ENCODE data around the gene NCAPH2.

DNA sequence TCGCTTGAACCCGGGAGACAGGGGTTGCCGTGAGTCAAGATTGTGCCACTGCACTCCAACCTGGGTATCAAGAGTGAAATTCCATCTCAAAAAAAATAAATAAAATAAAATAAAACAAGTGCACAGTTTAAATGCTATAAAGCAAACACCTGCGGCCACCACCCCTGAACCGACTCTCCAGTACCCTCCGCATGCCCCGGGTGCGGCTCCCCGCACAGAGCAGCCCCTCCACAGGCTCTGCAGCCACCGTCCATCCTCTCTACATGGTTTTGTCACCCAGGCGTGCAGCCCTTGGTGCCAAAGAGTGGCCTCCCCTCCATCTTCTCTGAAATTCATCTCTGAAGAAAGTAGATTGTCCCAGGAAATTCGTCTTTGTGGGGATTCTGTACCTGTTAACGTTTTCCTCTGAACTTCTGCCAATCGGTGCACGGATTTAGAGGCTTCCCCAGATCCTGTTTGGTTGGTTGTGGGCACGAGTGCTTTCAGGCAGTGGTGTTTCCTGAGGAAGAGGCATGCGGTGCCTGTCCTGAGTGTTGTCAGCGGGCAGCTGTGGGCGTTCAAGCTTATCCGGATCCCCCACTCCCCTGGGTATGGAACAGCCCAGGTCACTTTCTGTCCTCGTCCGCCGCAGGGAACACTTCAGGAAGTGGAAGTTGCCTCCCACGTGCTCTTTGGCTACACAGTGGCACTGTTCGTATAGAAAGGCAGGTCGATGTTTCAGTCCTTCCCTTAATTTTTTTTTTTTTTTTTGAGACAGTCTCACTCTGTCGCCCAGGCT is 17.3 kb upstream of the NCAPH2 start:
- TF ChIP-seq ZBTB34 (CRISPR knock-in tag; IDR thresholded peaks at IDR 0.05) (no peak), EZH2 (IDR thresholded peaks at IDR 0.05; ENCODE audit: borderline replicate concordance, low read depth, low read length) (no peak), ASH1L (IDR thresholded peaks at IDR 0.05; ENCODE audit: borderline replicate concordance, low read depth, partially characterized antibody) (no peak), POLR2A (conservative IDR thresholded peaks at IDR 0.05) (no peak), CBX3 (IDR thresholded peaks at IDR 0.05; ENCODE audit: borderline replicate concordance in 1 of 2, low read length in 2 of 2) (no peak), MYNN (IDR thresholded peaks at IDR 0.05) (no peak), MYNN (CRISPR knock-in tag; IDR thresholded peaks at IDR 0.05) (no peak), YY1 (IDR thresholded peaks at IDR 0.05; ENCODE audit: borderline replicate concordance in 1 of 3, control insufficient read depth in 1 of 3, extremely low read depth in 1 of 3, insufficient read depth in 3 of 3, insufficient read length in 1 of 3, insufficient replicate concordance in 2 of 3, low read depth in 1 of 3, low read length in 2 of 3) (no peak), POLR2AphosphoS5 (IDR thresholded peaks at IDR 0.05; ENCODE audit: control insufficient read depth, insufficient read depth, low read depth, low read length) (no peak), TBP (optimal IDR thresholded peaks at IDR 0.05; ENCODE audit: low read depth, low read length) (no peak), ZNF274 (IDR thresholded peaks at IDR 0.05; ENCODE audit: borderline replicate concordance, low read depth, low read length) (no peak), FOXP1 (CRISPR knock-in tag; IDR thresholded peaks at IDR 0.05) (no peak)
- TF ChIP-seq, protein P1, sequence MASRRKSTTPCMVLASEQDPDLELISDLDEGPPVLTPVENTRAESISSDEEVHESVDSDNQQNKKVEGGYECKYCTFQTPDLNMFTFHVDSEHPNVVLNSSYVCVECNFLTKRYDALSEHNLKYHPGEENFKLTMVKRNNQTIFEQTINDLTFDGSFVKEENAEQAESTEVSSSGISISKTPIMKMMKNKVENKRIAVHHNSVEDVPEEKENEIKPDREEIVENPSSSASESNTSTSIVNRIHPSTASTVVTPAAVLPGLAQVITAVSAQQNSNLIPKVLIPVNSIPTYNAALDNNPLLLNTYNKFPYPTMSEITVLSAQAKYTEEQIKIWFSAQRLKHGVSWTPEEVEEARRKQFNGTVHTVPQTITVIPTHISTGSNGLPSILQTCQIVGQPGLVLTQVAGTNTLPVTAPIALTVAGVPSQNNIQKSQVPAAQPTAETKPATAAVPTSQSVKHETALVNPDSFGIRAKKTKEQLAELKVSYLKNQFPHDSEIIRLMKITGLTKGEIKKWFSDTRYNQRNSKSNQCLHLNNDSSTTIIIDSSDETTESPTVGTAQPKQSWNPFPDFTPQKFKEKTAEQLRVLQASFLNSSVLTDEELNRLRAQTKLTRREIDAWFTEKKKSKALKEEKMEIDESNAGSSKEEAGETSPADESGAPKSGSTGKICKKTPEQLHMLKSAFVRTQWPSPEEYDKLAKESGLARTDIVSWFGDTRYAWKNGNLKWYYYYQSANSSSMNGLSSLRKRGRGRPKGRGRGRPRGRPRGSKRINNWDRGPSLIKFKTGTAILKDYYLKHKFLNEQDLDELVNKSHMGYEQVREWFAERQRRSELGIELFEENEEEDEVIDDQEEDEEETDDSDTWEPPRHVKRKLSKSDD (conservative IDR thresholded peaks at IDR 0.05; ENCODE audit: low read length): no peak
